ENCODE measurements around the gene ERBB2. TPM values are rescaled to one million over a fixed set of nuclear protein-coding genes. Genes with fewer than 3 reads are reported as not detected.

The ERBB2 gene
- total and polyA plus RNA-seq, 2 of the 13 experiments (the other 11 are each of a cell fraction or from before 2014, with no cell fraction given), result 57.7 to 64.1 TPM

- no peak overlapping the region for H3K9ac ChIP-seq (ENCODE audit: insufficient read depth, low read depth, low read length)
- FAIRE-seq (no peak), ATAC-seq (no peak), DNase-seq (ENCODE audit: low spot score) (no peak)
- intact Hi-C loops (cut with micrococcal nuclease; ENCODE audit: unreplicated experiment), result no loop called here
- peaks cover 1 to 49% of the 10 kb centered on the region in 2 experiments for H3K27me3 ChIP-seq (ENCODE audit: control insufficient read depth in 1 of 2, insufficient read depth in 2 of 2, low read length in 2 of 2)
- no peaks in the 10 kb centered on the region for H3K9me3 ChIP-seq (ENCODE audit: low read length)
- ChIA-PET CTCF (ENCODE audit: low intra/inter-chr PET ratio, low total read pairs) (no interaction called here), POLR2A (no interaction called here)
- H3K27ac ChIP-seq (ENCODE audit: extremely low read length, insufficient read depth, low read length), result no peak overlapping the region
- no TSS peak for BruUV-seq (replicated peaks)
- H3K36me3 ChIP-seq (replicated peaks in 1 of 2; ENCODE audit: control insufficient read depth in 1 of 2, insufficient read depth in 2 of 2, low read length in 2 of 2), result no peaks in the 10 kb centered on the region
- in situ Hi-C loops (cut with HindIII; ENCODE audit: extremely low pct_ligation_motif_present, low pct_unique_long_range_greater_than_20kb), result no loop called here
- H3K4me1 ChIP-seq (ENCODE audit: insufficient read depth, low read length), result peaks cover 18% of the 10 kb centered on the region
- 58% methylated on average over 18 of the region's 18 CpGs for WGBS (ENCODE audit: low lambda C conversion rate)
- TF ChIP-seq MAFK (conservative IDR thresholded peaks at IDR 0.05 in 1 of 2, IDR thresholded peaks at IDR 0.05 in 1 of 2; ENCODE audit: low read length in 2 of 2) (peak; percentile 8 to 28; a peak in 2 of 4 replicates), ARHGAP35 (CRISPR knock-in tag; IDR thresholded peaks at IDR 0.05; ENCODE audit: borderline replicate concordance) (no peak)
- no peaks in the 10 kb centered on the region for H4K20me1 ChIP-seq (ENCODE audit: insufficient read depth, low read length)
- H3K4me3 ChIP-seq (replicated peaks in 1 of 3; ENCODE audit: insufficient read depth in 1 of 3, low read depth in 2 of 3, low read length in 3 of 3), result no peak overlapping the region
- H3K4me2 ChIP-seq (ENCODE audit: low read depth, low read length), result no peak overlapping the region
- H3K79me2 ChIP-seq (ENCODE audit: insufficient read depth, low read length), result no peaks in the 10 kb centered on the region
- no peak overlapping the region for H2AFZ ChIP-seq (ENCODE audit: low read length)
Measured at GRCh38 chr17:39765766-39766165, 65.9 kb downstream of the ERBB2 start.

DNA sequence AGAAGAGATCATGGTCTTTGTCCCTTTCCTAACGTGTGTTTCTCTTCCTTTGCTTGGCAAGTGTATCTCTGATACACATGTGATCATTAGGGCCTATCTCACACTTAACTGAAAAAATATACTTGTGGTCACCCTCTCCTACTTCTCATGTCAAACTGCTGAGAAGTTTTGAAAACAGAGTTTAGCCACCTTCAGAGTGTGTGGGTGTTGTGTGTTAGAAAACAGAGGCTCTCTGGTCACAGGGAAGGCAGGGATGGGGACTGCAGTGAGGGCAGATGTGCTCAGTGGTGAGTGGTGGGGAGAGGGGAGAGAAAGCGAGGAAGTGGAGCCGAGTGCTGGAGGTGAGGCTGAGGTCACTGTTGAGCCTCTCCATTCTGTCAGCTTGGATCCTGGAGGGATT is 67.3 kb downstream of the ERBB2 start:
- Histone ChIP-seq H3K36me3 (replicated peaks in 1 of 2; ENCODE audit: control insufficient read depth in 1 of 2, insufficient read depth in 2 of 2, low read length in 2 of 2) (no peaks in the 10 kb centered on the region), H3K27ac (ENCODE audit: extremely low read length, insufficient read depth, low read length) (no peak overlapping the region), H3K9ac (ENCODE audit: insufficient read depth, low read depth, low read length) (no peak overlapping the region), H3K79me2 (ENCODE audit: insufficient read depth, low read length) (no peaks in the 10 kb centered on the region), H3K4me1 (ENCODE audit: insufficient read depth, low read length) (peaks cover 18% of the 10 kb centered on the region), H3K9me3 (ENCODE audit: low read length) (no peaks in the 10 kb centered on the region), H4K20me1 (ENCODE audit: insufficient read depth, low read length) (no peaks in the 10 kb centered on the region), H3K4me2 (ENCODE audit: low read depth, low read length) (no peak overlapping the region), H3K4me3 (replicated peaks in 1 of 3; ENCODE audit: insufficient read depth in 1 of 3, low read depth in 2 of 3, low read length in 3 of 3) (no peak overlapping the region), H2AFZ (ENCODE audit: low read length) (no peak overlapping the region), H3K27me3 (ENCODE audit: control insufficient read depth in 1 of 2, insufficient read depth in 2 of 2, low read length in 2 of 2) (peaks cover 1 to 46% of the 10 kb centered on the region in 2 experiments)
- CTCF ChIA-PET (ENCODE audit: low intra/inter-chr PET ratio, low total read pairs), result no interaction called here
- FAIRE-seq (no peak), ATAC-seq (no peak), DNase-seq (ENCODE audit: low spot score) (no peak)
- no peak for TF ChIP-seq NKX3-1 (CRISPR knock-in tag; IDR thresholded peaks at IDR 0.05)
- TF ChIP-seq MLLT10 (CRISPR knock-in tag; IDR thresholded peaks at IDR 0.05), result no peak
- no peak for TF ChIP-seq ZNF501 (CRISPR knock-in tag; IDR thresholded peaks at IDR 0.05)
- POLR2A ChIA-PET, result no interaction called here
- no TSS peak for BruUV-seq (replicated peaks)
- intact Hi-C loops (cut with micrococcal nuclease; ENCODE audit: unreplicated experiment) (no loop called here), in situ Hi-C loops (cut with HindIII; ENCODE audit: extremely low pct_ligation_motif_present, low pct_unique_long_range_greater_than_20kb) (no loop called here)
- WGBS (ENCODE audit: low lambda C conversion rate), result 7% methylated on average over 3 of the region's 3 CpGs
